Natural killer cell (primary cell): ENCODE data around the gene SERTAD1. TPM values are rescaled to one million over a fixed set of nuclear protein-coding genes. Genes with fewer than 3 reads are reported as not detected.

ENCODE experiments used
- ATAC-seq, 3 donors: fragments of 150-1000 bp in 2 of 3; fragments of 200-7000 bp in 1 of 3; cut with Tn5 transposase; 1 replicate in 1 of 3; 2 replicates in 2 of 3; pipeline ENCODE4 v1.10.0; 2021; ENCODE audit warnings: mild to moderate bottlenecking in 2 of 3, moderate library complexity in 2 of 3
- DNase-seq, 2 donors: peaks; one replicate each; pipeline versions ENCODE4 v3.0.0 to v3.0.0-alpha.2; 2013 to 2021; ENCODE audit warnings: mixed read lengths in 1 of 2
- H3K27ac ChIP-seq: one replicate; pipeline ENCODE4 v1.5.1; 2013; ENCODE audit warnings: mild to moderate bottlenecking, low read length
- H3K27me3 ChIP-seq: one replicate; pipeline ENCODE4 v1.6.1; 2013; ENCODE audit warnings: low read length; ENCODE audit not compliant: control insufficient read depth, insufficient read depth
- H3K36me3 ChIP-seq: one replicate; pipeline ENCODE4 v1.6.1; 2013; ENCODE audit warnings: low read length; ENCODE audit not compliant: control insufficient read depth, insufficient read depth
- H3K4me1 ChIP-seq: one replicate; pipeline ENCODE4 v1.6.1; 2013; ENCODE audit warnings: low read length; ENCODE audit not compliant: control insufficient read depth, insufficient read depth
- H3K4me3 ChIP-seq: one replicate; pipeline ENCODE4 v1.5.1; 2013; ENCODE audit warnings: low read length
- H3K9me3 ChIP-seq: one replicate; pipeline ENCODE4 v1.6.1; 2013; ENCODE audit warnings: low read length; ENCODE audit not compliant: control insufficient read depth, insufficient read depth
- H3K27ac Mint-ChIP-seq, 2 donors: one replicate each; pipeline ENCODE4 v1.8.0; 2022; ENCODE audit warnings: mild to moderate bottlenecking in 2 of 2, mixed read lengths in 2 of 2, moderate library complexity in 1 of 2
- H3K27me3 Mint-ChIP-seq, 2 donors: one replicate each; pipeline ENCODE4 v1.8.0; 2022; ENCODE audit warnings: low read depth in 2 of 2, mixed read lengths in 2 of 2
- H3K36me3 Mint-ChIP-seq: one replicate; pipeline ENCODE4 v1.8.0; 2022; ENCODE audit warnings: mixed read lengths
- H3K4me1 Mint-ChIP-seq, 2 donors: one replicate each; pipeline ENCODE4 v1.8.0; 2022; ENCODE audit warnings: mixed read lengths in 2 of 2
- H3K4me3 Mint-ChIP-seq: one replicate; pipeline ENCODE4 v1.8.0; 2022; ENCODE audit warnings: mild to moderate bottlenecking, moderate library complexity, mixed read lengths
- H3K9me3 Mint-ChIP-seq, 2 donors: one replicate each; pipeline ENCODE4 v1.8.0; 2022; ENCODE audit warnings: mixed read lengths in 2 of 2
- CTCF ChIP-seq: fragments of 200-600 bp; IDR thresholded peaks from one replicate; pipeline ENCODE4 v1.8.0; 2022; ENCODE audit warnings: antibody characterized with exemption
- WGBS: methylation state at CpG from one replicate; pipeline ENCODE4 v1.1.7; 2013; ENCODE audit warnings: missing lambda C conversion rate; ENCODE audit not compliant: insufficient coverage; 5-methylcytosine and 5-hydroxymethylcytosine counted together
- intact Hi-C: fragments of 100-400 bp; cut with micrococcal nuclease; formaldehyde crosslinking; loops from one replicate; pipeline ENCODE4 v1.14.2; 2022
- total RNA-seq, 4 donors: library from RNA; stranded (reverse); fragments of 120-200 nt in 1 of 4; gene quantifications; one replicate each; pipeline versions ENCODE4 v1.2.3 to v1.2.4, GENCODE V29; 2013 to 2022

The SERTAD1 gene
- total RNA-seq, 3 donors from 2014 or later (not counting 1 experiment from before 2014, with no cell fraction given): 31.2 to 53.5 (median 38.7) TPM

- ATAC-seq (no peak), DNase-seq (no peak)
- no peaks in the 10 kb centered on the region for H3K9me3 ChIP-seq
- no peak for TF ChIP-seq CTCF
- H3K9me3 Mint-ChIP-seq: no peaks in the 10 kb centered on the region
- no peaks in the 10 kb centered on the region for H3K27me3 Mint-ChIP-seq
- intact Hi-C loops: no loop called here
- no peak overlapping the region for H3K4me3 ChIP-seq
- no peak overlapping the region for H3K27ac Mint-ChIP-seq
- peaks cover 11% of the 10 kb centered on the region for H3K4me1 ChIP-seq
- peaks cover 0 to 5% of the 10 kb centered on the region in 2 donors for H3K4me1 Mint-ChIP-seq
- WGBS: 92% methylated on average over 41 of the region's 41 CpGs
- H3K36me3 Mint-ChIP-seq: no peaks in the 10 kb centered on the region
- H3K27me3 ChIP-seq: no peaks in the 10 kb centered on the region
- H3K27ac ChIP-seq: no peak overlapping the region
- no peak overlapping the region for H3K4me3 Mint-ChIP-seq
- H3K36me3 ChIP-seq: no peaks in the 10 kb centered on the region
Measured at GRCh38 chr19:40393894-40394815, 31.6 kb downstream of the SERTAD1 start.

- Histone ChIP-seq H3K27me3 (no peaks in the 10 kb centered on the region), H3K4me1 (peaks cover under 1% of the 10 kb centered on the region), H3K27ac (no peak overlapping the region), H3K4me3 (no peak overlapping the region), H3K36me3 (no peaks in the 10 kb centered on the region), H3K9me3 (no peaks in the 10 kb centered on the region)
- DNase-seq (no peak), ATAC-seq (no peak)
- Mint-ChIP-seq H3K9me3 (no peaks in the 10 kb centered on the region), H3K4me1 (no peaks in the 10 kb centered on the region), H3K27me3 (no peaks in the 10 kb centered on the region), H3K27ac (peak overlapping the region in 1 of 2 donors; percentile 76), H3K36me3 (no peaks in the 10 kb centered on the region), H3K4me3 (no peak overlapping the region)
- intact Hi-C loops: no loop called here
- WGBS: 76% methylated on average over 9 of the region's 9 CpGs
- no peak for TF ChIP-seq CTCF
Measured at GRCh38 chr19:40392894-40393517, 32.8 kb downstream of the SERTAD1 start.

GRCh38 chr19:40392123-40392522, 33.7 kb downstream of the SERTAD1 start:
- intact Hi-C loops: no loop called here

More at GRCh38 chr19:40392123-40392522, 33.7 kb downstream of the SERTAD1 start:
- no peaks in the 10 kb centered on the region for H3K4me1 ChIP-seq
- no peaks in the 10 kb centered on the region for H3K9me3 ChIP-seq
- no peaks in the 10 kb centered on the region for H3K9me3 Mint-ChIP-seq
- H3K4me3 Mint-ChIP-seq: no peak overlapping the region
- no peak for TF ChIP-seq CTCF
- DNase-seq: no peak
- ATAC-seq: no peak
- H3K27ac ChIP-seq: no peak overlapping the region
- H3K4me1 Mint-ChIP-seq: no peaks in the 10 kb centered on the region
- H3K4me3 ChIP-seq: no peak overlapping the region
- no peaks in the 10 kb centered on the region for H3K36me3 Mint-ChIP-seq
- H3K27ac Mint-ChIP-seq: peak overlapping the region in 1 of 2 donors; percentile 76
- WGBS: 78% methylated on average over 8 of the region's 8 CpGs
- H3K27me3 Mint-ChIP-seq: peaks cover 0 to 3% of the 10 kb centered on the region in 2 donors
- no peaks in the 10 kb centered on the region for H3K36me3 ChIP-seq
- H3K27me3 ChIP-seq: no peaks in the 10 kb centered on the region
